Testis (tissue), 3 donors: ENCODE data around the gene SRL. TPM values are rescaled to one million over a fixed set of nuclear protein-coding genes. Genes with fewer than 3 reads are reported as not detected.

Experiments used
- DNase-seq: peaks from one replicate; pipeline ENCODE4 v3.0.0-alpha.2; 2019
- H3K27ac ChIP-seq, 2 donors: fragments of 200-600 bp; sonication (generic); one replicate each; pipeline ENCODE4 v1.5.1; 2019
- H3K27me3 ChIP-seq: fragments of 200-600 bp; sonication (generic); one replicate; pipeline ENCODE4 v1.5.1; 2019
- H3K36me3 ChIP-seq: fragments of 200-600 bp; sonication (generic); one replicate; pipeline ENCODE4 v1.5.1; 2017; ENCODE audit warnings: low read depth; ENCODE audit errors: missing control alignments
- H3K4me1 ChIP-seq: fragments of 200-600 bp; sonication (generic); one replicate; pipeline ENCODE4 v1.5.1; 2019
- H3K4me3 ChIP-seq, 2 donors: fragments of 200-600 bp; sonication (generic); one replicate each; pipeline ENCODE4 v1.5.1; 2017 to 2019
- H3K9me3 ChIP-seq: fragments of 200-600 bp; sonication (generic); one replicate; pipeline ENCODE4 v1.5.1; 2017
- POLR2A ChIP-seq: fragments of 450-650 bp; IDR thresholded peaks from one replicate; pipeline ENCODE4 v1.6.1; 2017; ENCODE audit warnings: antibody characterized with exemption, mild to moderate bottlenecking, moderate library complexity
- WGBS, 2 donors: methylation state at CpG; one replicate each; pipeline ENCODE4 v1.1.5; 2018; 5-methylcytosine and 5-hydroxymethylcytosine counted together
- intact Hi-C: fragments of 100-400 bp; cut with DNase I; formaldehyde crosslinking; loops from one replicate; pipeline ENCODE4 v1.15.1; 2023; ENCODE audit warnings: low total_unique reads
- polyA plus RNA-seq: library from polyadenylated mRNA; stranded (reverse); fragments of 350-450 nt; fragmentation: Illumina TruSeq; extraction: RNeasy Lipid Tissue Mini Kit (QIAGEN cat#74804); gene quantifications from one replicate; pipeline ENCODE4 v1.2.3, GENCODE V29; 2014; ENCODE audit warnings: low read depth, low replicate concordance; ENCODE audit not compliant: insufficient read depth
- total RNA-seq, 2 donors: library from RNA; depleted of rRNA; stranded (reverse); fragments of >200 nt; gene quantifications; one replicate each; pipeline ENCODE4 v1.2.3, GENCODE V29; 2016
- TF ChIP-seq, protein P1 (sequence below), 3 experiments: fragments of 450-650 bp in 2 of 3; fragments of 200-600 bp in 1 of 3; sonication (generic) in 1 of 3; IDR thresholded peaks; one replicate each; pipeline ENCODE4 v1.5.1; 2016 to 2019; ENCODE audit warnings: antibody characterized with exemption in 3 of 3, mild to moderate bottlenecking in 2 of 3, moderate library complexity in 1 of 3

Gene SRL
- total and polyA plus RNA-seq, 3 donors from 2014 or later = 1.5 to 4.7 (median 2.5) TPM

GRCh38 chr16:4241258-4241927, 487 bp downstream of the SRL start:
- WGBS, 2 donors = 59 to 73% methylated on average over 17 of the region's 17 CpGs
- intact Hi-C loops = no loop called here

DNA sequence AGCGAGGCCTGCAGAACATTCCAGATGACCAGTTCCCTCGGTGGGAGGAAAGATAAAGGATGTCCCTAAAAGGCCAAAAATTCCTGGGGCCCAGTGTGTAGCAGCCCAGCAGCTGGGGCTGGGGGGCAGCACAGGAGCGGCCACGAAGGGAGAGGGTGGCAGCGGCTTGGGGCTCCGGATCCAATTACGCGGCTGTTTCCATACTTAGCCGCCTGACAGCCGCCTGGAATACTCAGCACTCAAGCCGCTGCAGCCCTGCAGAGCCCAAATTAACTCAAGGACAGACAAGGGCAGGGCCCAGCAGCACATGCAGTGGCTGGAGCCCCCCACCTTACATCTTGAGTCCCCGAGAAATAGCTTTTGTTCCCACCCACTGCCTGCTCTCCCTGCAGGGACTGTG, 1.3 kb downstream of the SRL start:
- H3K27me3 ChIP-seq = no peaks in the 10 kb centered on the region
- no peaks in the 10 kb centered on the region for H3K9me3 ChIP-seq
- peak overlapping the region in 1 of 2 donors; percentile 27 for H3K27ac ChIP-seq
- 57 to 64% methylated on average over 11 to 12 of the region's 12 CpGs for WGBS, 2 donors
- intact Hi-C loops = no loop called here
- DNase-seq = no peak
- no peaks in the 10 kb centered on the region for H3K36me3 ChIP-seq
- TF ChIP-seq, protein P1, sequence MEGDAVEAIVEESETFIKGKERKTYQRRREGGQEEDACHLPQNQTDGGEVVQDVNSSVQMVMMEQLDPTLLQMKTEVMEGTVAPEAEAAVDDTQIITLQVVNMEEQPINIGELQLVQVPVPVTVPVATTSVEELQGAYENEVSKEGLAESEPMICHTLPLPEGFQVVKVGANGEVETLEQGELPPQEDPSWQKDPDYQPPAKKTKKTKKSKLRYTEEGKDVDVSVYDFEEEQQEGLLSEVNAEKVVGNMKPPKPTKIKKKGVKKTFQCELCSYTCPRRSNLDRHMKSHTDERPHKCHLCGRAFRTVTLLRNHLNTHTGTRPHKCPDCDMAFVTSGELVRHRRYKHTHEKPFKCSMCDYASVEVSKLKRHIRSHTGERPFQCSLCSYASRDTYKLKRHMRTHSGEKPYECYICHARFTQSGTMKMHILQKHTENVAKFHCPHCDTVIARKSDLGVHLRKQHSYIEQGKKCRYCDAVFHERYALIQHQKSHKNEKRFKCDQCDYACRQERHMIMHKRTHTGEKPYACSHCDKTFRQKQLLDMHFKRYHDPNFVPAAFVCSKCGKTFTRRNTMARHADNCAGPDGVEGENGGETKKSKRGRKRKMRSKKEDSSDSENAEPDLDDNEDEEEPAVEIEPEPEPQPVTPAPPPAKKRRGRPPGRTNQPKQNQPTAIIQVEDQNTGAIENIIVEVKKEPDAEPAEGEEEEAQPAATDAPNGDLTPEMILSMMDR (IDR thresholded peaks at IDR 0.05) = no peak
- TF ChIP-seq POLR2A = no peak
- no peak overlapping the region for H3K4me3 ChIP-seq
- peaks cover 3% of the 10 kb centered on the region for H3K4me1 ChIP-seq

More at GRCh38 chr16:4241258-4241927, 487 bp downstream of the SRL start:
- Histone ChIP-seq H3K36me3 (no peaks in the 10 kb centered on the region), H3K27ac (peak overlapping the region in 1 of 2 donors; percentile 24), H3K4me3 (no peak overlapping the region), H3K4me1 (peaks cover 3% of the 10 kb centered on the region), H3K9me3 (no peaks in the 10 kb centered on the region), H3K27me3 (no peaks in the 10 kb centered on the region)
- no peak for DNase-seq
- TF ChIP-seq POLR2A = no peak
- TF ChIP-seq, protein P1 (IDR thresholded peaks at IDR 0.05) = no peak

- DNase-seq = no peak
- H3K9me3 ChIP-seq = no peaks in the 10 kb centered on the region
- H3K27me3 ChIP-seq = no peaks in the 10 kb centered on the region
- no peak overlapping the region for H3K4me3 ChIP-seq
- peaks cover 3% of the 10 kb centered on the region for H3K4me1 ChIP-seq
- no peak for TF ChIP-seq POLR2A
- TF ChIP-seq, protein P1 (IDR thresholded peaks at IDR 0.05) = no peak
- no peaks in the 10 kb centered on the region for H3K36me3 ChIP-seq
- 55 to 73% methylated on average over 19 of the region's 19 CpGs for WGBS, 2 donors
- peak overlapping the region; percentile 27 to 41 for H3K27ac ChIP-seq
- intact Hi-C loops = no loop called here
These were observed 2.2 kb downstream of the SRL start for GRCh38 chr16:4239682-4240175.

DNA sequence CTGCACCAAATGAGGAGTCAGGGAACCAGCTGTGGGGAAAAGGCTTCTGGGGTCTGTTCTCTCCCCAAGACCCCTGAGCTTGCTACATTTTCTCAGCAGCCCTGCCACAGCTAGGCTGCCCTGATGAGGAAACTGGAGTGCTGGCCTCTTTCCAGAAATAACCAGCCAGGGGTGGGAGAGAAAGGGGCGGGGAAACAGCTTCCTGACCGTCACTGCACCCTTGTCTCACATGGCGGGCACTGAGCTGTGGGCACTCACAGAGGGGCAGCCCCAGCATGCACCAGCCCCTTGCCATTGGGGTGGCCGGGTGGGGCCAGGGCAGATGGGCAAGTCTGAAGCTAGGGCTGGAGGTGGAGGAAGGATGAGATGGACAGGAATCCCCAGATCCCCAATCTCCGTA, 2.9 kb downstream of the SRL start:
- DNase-seq = no peak
- 56 to 58% methylated on average over 5 of the region's 5 CpGs for whole genome bisulfite sequencing, 2 donors
- intact Hi-C loops = no loop called here
- Histone ChIP-seq H3K27ac (peak overlapping the region in 1 of 2 donors; percentile 41), H3K36me3 (no peaks in the 10 kb centered on the region), H3K27me3 (no peaks in the 10 kb centered on the region), H3K9me3 (no peaks in the 10 kb centered on the region), H3K4me3 (no peak overlapping the region), H3K4me1 (peaks cover 3% of the 10 kb centered on the region)
- no peak for TF ChIP-seq POLR2A
- TF ChIP-seq, protein P1 (IDR thresholded peaks at IDR 0.05) = no peak

DNA sequence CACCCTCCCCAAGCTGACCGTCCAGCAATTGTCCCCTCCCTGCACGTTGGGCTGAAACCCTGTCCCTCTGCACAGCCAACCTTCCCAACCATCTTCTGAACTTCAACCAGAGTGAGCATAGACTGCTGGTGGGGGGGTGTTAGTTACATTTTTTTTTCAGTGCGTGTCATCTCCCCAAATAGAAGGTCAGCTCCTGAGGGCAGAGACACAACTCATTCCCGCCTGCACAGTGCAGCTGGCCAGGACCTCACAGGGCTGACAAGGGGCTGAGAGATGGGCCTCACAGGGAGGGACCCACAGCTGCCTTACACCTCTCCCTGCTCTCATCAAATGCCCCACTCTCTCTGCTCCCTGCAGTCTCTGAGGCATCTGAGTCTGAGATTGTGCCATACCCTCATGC, 8.4 kb downstream of the SRL start:
- 49 to 56% methylated on average over 4 of the region's 4 CpGs for WGBS, 2 donors
- TF ChIP-seq, protein P1 (IDR thresholded peaks at IDR 0.05) = no peak
- no peak for TF ChIP-seq POLR2A
- DNase-seq = no peak

More for the DNA sequence above, 8.4 kb downstream of the SRL start:
- Histone ChIP-seq H3K27me3 (no peaks in the 10 kb centered on the region), H3K36me3 (no peaks in the 10 kb centered on the region), H3K4me1 (no peaks in the 10 kb centered on the region), H3K4me3 (no peak overlapping the region), H3K9me3 (no peaks in the 10 kb centered on the region), H3K27ac (peak overlapping the region; percentile 36 to 68)
- intact Hi-C loops = no loop called here
